ENCODE data around the gene ADAMTS13.
A peak's percentile ranks its signal among the peaks of the same experiment; 100 is the strongest.
"Not testable (repeated sequence)": the region's sequence is repeated elsewhere in the genome, so short reads cannot be mapped to it uniquely, and the experiment has no call there.

ADAMTS13 gene

GRCh38 chr9:133421615-133422542 lies at the start of gene ADAMTS13:
Gene ADAMTS13 (plus strand): TSS chr9:133422367. CDS start chr9:133422444, 77 bp downstream.
- DNase-seq (ENCODE audit: low read depth) = no peak
- no peak within 1 kb of the TSS for H3K4me3 ChIP-seq (ENCODE audit: low read length)
- TF ChIP-seq CTCF (conservative IDR thresholded peaks at IDR 0.05; ENCODE audit: low read length) = no peak

GRCh38 chr9:133374612-133375115 lies 47.5 kb upstream of the ADAMTS13 start:
- TF ChIP-seq CTCF (conservative IDR thresholded peaks at IDR 0.05; ENCODE audit: low read length) = no peak
- DNase-seq (ENCODE audit: low read depth) = peak; percentile 69
- H3K4me3 ChIP-seq (ENCODE audit: low read length) = peak overlapping the region; percentile 76

- peak overlapping the region; percentile 76 for H3K4me3 ChIP-seq (ENCODE audit: low read length)
- peak; percentile 40 for DNase-seq (ENCODE audit: low read depth)
- 0 out of 2 replicates have a peak, but pooled peaks have one; percentile 4 for TF ChIP-seq CTCF (conservative IDR thresholded peaks at IDR 0.05; ENCODE audit: low read length)
Measured at GRCh38 chr9:133375116-133375723, 46.9 kb upstream of the ADAMTS13 start.

- peak within 1 kb of the TSS; percentile 76 for H3K4me3 ChIP-seq (ENCODE audit: low read length)
- no peak for TF ChIP-seq CTCF (conservative IDR thresholded peaks at IDR 0.05; ENCODE audit: low read length)
- peak; percentile 97 for DNase-seq (ENCODE audit: low read depth)
Measured at GRCh38 chr9:133375724-133376654, 46.2 kb upstream of the ADAMTS13 start, which contains the start of the genes STKLD1 and SURF4. Gene STKLD1 (plus strand): TSS chr9:133376366. CDS start chr9:133376474, 108 bp downstream. Gene SURF4 (minus strand): TSS chr9:133376060. CDS start chr9:133375969, 91 bp downstream.

- not testable (repeated sequence) for DNase-seq (ENCODE audit: low read depth); H3K4me3 ChIP-seq (ENCODE audit: low read length)
Measured at GRCh38 chr9:133377280-133377679, 44.9 kb upstream of the ADAMTS13 start.

- no peak for TF ChIP-seq CTCF (conservative IDR thresholded peaks at IDR 0.05; ENCODE audit: low read length)
- DNase-seq (ENCODE audit: low read depth) = peak; percentile 92
- no peak overlapping the region for H3K4me3 ChIP-seq (ENCODE audit: low read length)
Measured at GRCh38 chr9:133377721-133378216, 44.4 kb upstream of the ADAMTS13 start.

Data from AG10803 (cell line).